T-helper 1 cell treated with Interleukin-12 subunit alpha and Interleukin-12 subunit beta and Interleukin-4 antibody, amounts not matched to agents 30 μg/mL and 1 μg/mL, for 36 hours (primary cell): ENCODE measurements around the gene ARL16.

Experiments used
- H3K27ac Mint-ChIP-seq: one replicate; pipeline ENCODE4 v1.8.0; 2021; ENCODE audit warnings: mild to moderate bottlenecking, mixed read lengths
- H3K27me3 Mint-ChIP-seq: one replicate; pipeline ENCODE4 v1.8.0; 2021; ENCODE audit warnings: low read depth, mixed read lengths
- H3K36me3 Mint-ChIP-seq: one replicate; pipeline ENCODE4 v1.8.0; 2021; ENCODE audit warnings: low read depth, mixed read lengths
- H3K4me1 Mint-ChIP-seq: one replicate; pipeline ENCODE4 v1.8.0; 2021; ENCODE audit warnings: low read depth, mixed read lengths
- H3K4me3 Mint-ChIP-seq: one replicate; pipeline ENCODE4 v1.8.0; 2021; ENCODE audit warnings: mild to moderate bottlenecking, moderate library complexity, mixed read lengths
- H3K9me3 Mint-ChIP-seq: one replicate; pipeline ENCODE4 v1.8.0; 2021; ENCODE audit warnings: mixed read lengths

The ARL16 gene

GRCh38 chr17:81655378-81656117, 28.0 kb downstream of the ARL16 start:
- Mint-ChIP-seq H3K27me3 (peaks cover 4% of the 10 kb centered on the region), H3K36me3 (peaks cover 3% of the 10 kb centered on the region), H3K27ac (no peak overlapping the region), H3K4me1 (peaks cover 12% of the 10 kb centered on the region), H3K4me3 (no peak overlapping the region), H3K9me3 (no peaks in the 10 kb centered on the region)

GRCh38 chr17:81652906-81653771, 30.5 kb downstream of the ARL16 start:
- Mint-ChIP-seq H3K9me3 (no peaks in the 10 kb centered on the region), H3K36me3 (peaks cover 3% of the 10 kb centered on the region), H3K27ac (peak overlapping the region; percentile 77), H3K4me1 (peaks cover 12% of the 10 kb centered on the region), H3K27me3 (peaks cover 14% of the 10 kb centered on the region), H3K4me3 (peak overlapping the region; percentile 87)

- Mint-ChIP-seq H3K27me3 (peaks cover 25% of the 10 kb centered on the region), H3K4me1 (peaks cover 5% of the 10 kb centered on the region), H3K36me3 (peaks cover 3% of the 10 kb centered on the region), H3K4me3 (peak overlapping the region; percentile 30), H3K9me3 (no peaks in the 10 kb centered on the region), H3K27ac (no peak overlapping the region)
These were observed 31.9 kb downstream of the ARL16 start for GRCh38 chr17:81651692-81652091.

GRCh38 chr17:81650951-81651350, 32.6 kb downstream of the ARL16 start:
- Mint-ChIP-seq H3K4me3 (no peak overlapping the region), H3K4me1 (peaks cover 5% of the 10 kb centered on the region), H3K27ac (no peak overlapping the region), H3K27me3 (peaks cover 26% of the 10 kb centered on the region), H3K36me3 (peaks cover 3% of the 10 kb centered on the region), H3K9me3 (no peaks in the 10 kb centered on the region)

- Mint-ChIP-seq H3K36me3 (peaks cover 3% of the 10 kb centered on the region), H3K4me3 (no peak overlapping the region), H3K27ac (no peak overlapping the region), H3K9me3 (no peaks in the 10 kb centered on the region), H3K4me1 (peaks cover 5% of the 10 kb centered on the region), H3K27me3 (peaks cover 26% of the 10 kb centered on the region)
These were observed 34.9 kb downstream of the ARL16 start for GRCh38 chr17:81648707-81649085.

- peaks cover 3% of the 10 kb centered on the region for H3K36me3 Mint-ChIP-seq
- H3K27me3 Mint-ChIP-seq: peaks cover 26% of the 10 kb centered on the region
- H3K4me3 Mint-ChIP-seq: no peak overlapping the region
- H3K4me1 Mint-ChIP-seq: no peaks in the 10 kb centered on the region
- H3K9me3 Mint-ChIP-seq: no peaks in the 10 kb centered on the region
- no peak overlapping the region for H3K27ac Mint-ChIP-seq
These were observed 35.4 kb downstream of the ARL16 start for GRCh38 chr17:81648013-81648706.

- Mint-ChIP-seq H3K27ac (no peak overlapping the region), H3K4me3 (no peak overlapping the region), H3K9me3 (no peaks in the 10 kb centered on the region), H3K4me1 (no peaks in the 10 kb centered on the region), H3K36me3 (peaks cover 3% of the 10 kb centered on the region), H3K27me3 (peaks cover 26% of the 10 kb centered on the region)
These were observed 36.0 kb downstream of the ARL16 start for GRCh38 chr17:81647640-81648012.

GRCh38 chr17:81646869-81647600, 36.6 kb downstream of the ARL16 start:
- H3K4me1 Mint-ChIP-seq: no peaks in the 10 kb centered on the region
- H3K9me3 Mint-ChIP-seq: no peaks in the 10 kb centered on the region
- no peak overlapping the region for H3K27ac Mint-ChIP-seq
- H3K36me3 Mint-ChIP-seq: peaks cover 3% of the 10 kb centered on the region
- H3K4me3 Mint-ChIP-seq: no peak overlapping the region
- H3K27me3 Mint-ChIP-seq: peaks cover 26% of the 10 kb centered on the region

GRCh38 chr17:81644976-81645952, 38.3 kb downstream of the ARL16 start:
- peaks cover 22% of the 10 kb centered on the region for H3K27me3 Mint-ChIP-seq
- H3K36me3 Mint-ChIP-seq: no peaks in the 10 kb centered on the region
- no peaks in the 10 kb centered on the region for H3K9me3 Mint-ChIP-seq
- H3K4me3 Mint-ChIP-seq: no peak overlapping the region
- no peak overlapping the region for H3K27ac Mint-ChIP-seq
- H3K4me1 Mint-ChIP-seq: no peaks in the 10 kb centered on the region

- Mint-ChIP-seq H3K27me3 (peaks cover 22% of the 10 kb centered on the region), H3K36me3 (no peaks in the 10 kb centered on the region), H3K9me3 (no peaks in the 10 kb centered on the region), H3K27ac (no peak overlapping the region), H3K4me3 (no peak overlapping the region), H3K4me1 (no peaks in the 10 kb centered on the region)
These were observed 39.1 kb downstream of the ARL16 start for GRCh38 chr17:81644496-81644895.

GRCh38 chr17:81641825-81642489, 41.6 kb downstream of the ARL16 start:
- no peak overlapping the region for H3K4me3 Mint-ChIP-seq
- no peaks in the 10 kb centered on the region for H3K4me1 Mint-ChIP-seq
- H3K9me3 Mint-ChIP-seq: no peaks in the 10 kb centered on the region
- H3K27me3 Mint-ChIP-seq: peaks cover 3% of the 10 kb centered on the region
- no peaks in the 10 kb centered on the region for H3K36me3 Mint-ChIP-seq
- no peak overlapping the region for H3K27ac Mint-ChIP-seq

GRCh38 chr17:81640011-81640410, 43.6 kb downstream of the ARL16 start:
- Mint-ChIP-seq H3K4me3 (no peak overlapping the region), H3K36me3 (peaks cover 4% of the 10 kb centered on the region), H3K27ac (no peak overlapping the region), H3K9me3 (no peaks in the 10 kb centered on the region), H3K4me1 (peaks cover 8% of the 10 kb centered on the region), H3K27me3 (no peaks in the 10 kb centered on the region)

- Mint-ChIP-seq H3K4me3 (no peak overlapping the region), H3K36me3 (peaks cover 4% of the 10 kb centered on the region)
These were observed 44.9 kb downstream of the ARL16 start for GRCh38 chr17:81638683-81639082.

More at GRCh38 chr17:81638683-81639082, 44.9 kb downstream of the ARL16 start:
- H3K27me3 Mint-ChIP-seq: no peaks in the 10 kb centered on the region
- no peaks in the 10 kb centered on the region for H3K9me3 Mint-ChIP-seq
- no peak overlapping the region for H3K27ac Mint-ChIP-seq
- peaks cover 8% of the 10 kb centered on the region for H3K4me1 Mint-ChIP-seq
